Measurements from ENCODE around the gene LRRC75A. TPM values are rescaled to one million over a fixed set of nuclear protein-coding genes. Genes with fewer than 3 reads are reported as not detected.

Gene LRRC75A
- total and polyA plus RNA-seq, 7 donors = 2.2 to 40.5 (median 5.7) TPM

DNA sequence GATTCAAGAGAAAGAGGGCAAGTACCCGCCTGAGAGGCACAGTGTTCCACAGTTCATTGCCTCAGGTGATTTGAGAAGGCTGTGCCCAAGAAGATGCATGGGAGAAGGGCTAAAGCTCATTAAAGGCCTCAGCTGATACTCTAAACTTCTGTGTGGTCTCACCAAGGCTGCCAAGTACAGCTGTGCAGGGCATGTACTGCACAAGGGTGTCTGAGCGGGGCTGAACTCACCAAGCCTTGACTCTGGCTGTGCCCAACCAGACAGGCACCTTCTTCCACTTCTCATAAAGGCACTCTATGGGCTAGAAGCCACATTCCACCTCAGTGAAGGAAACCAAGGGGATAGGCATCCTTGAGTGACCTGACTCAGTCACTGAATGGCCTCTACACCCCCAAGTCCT, 12.7 kb downstream of the LRRC75A start:
- H3K27ac ChIP-seq = peak overlapping the region; percentile 6 to 79 (median 60)
- no peak overlapping the region for H3K4me3 ChIP-seq
- intact Hi-C loops (cut with DNase I) = no loop called here
- H3K9me3 ChIP-seq = no peaks in the 10 kb centered on the region
- peaks cover 0 to 36% (median 29%) of the 10 kb centered on the region in 4 donors for H3K4me1 ChIP-seq
- 92 to 95% methylated on average over 2 of the region's 2 CpGs for WGBS, 2 donors
- DNase-seq = no peak
- no peaks in the 10 kb centered on the region for H3K27me3 ChIP-seq
- TF ChIP-seq POLR2AphosphoS5 (IDR thresholded peaks at IDR 0.05) (no peak), POLR2A (IDR thresholded peaks at IDR 0.05) (no peak), EP300 (IDR thresholded peaks at IDR 0.05) (no peak)
- TF ChIP-seq, protein P1, sequence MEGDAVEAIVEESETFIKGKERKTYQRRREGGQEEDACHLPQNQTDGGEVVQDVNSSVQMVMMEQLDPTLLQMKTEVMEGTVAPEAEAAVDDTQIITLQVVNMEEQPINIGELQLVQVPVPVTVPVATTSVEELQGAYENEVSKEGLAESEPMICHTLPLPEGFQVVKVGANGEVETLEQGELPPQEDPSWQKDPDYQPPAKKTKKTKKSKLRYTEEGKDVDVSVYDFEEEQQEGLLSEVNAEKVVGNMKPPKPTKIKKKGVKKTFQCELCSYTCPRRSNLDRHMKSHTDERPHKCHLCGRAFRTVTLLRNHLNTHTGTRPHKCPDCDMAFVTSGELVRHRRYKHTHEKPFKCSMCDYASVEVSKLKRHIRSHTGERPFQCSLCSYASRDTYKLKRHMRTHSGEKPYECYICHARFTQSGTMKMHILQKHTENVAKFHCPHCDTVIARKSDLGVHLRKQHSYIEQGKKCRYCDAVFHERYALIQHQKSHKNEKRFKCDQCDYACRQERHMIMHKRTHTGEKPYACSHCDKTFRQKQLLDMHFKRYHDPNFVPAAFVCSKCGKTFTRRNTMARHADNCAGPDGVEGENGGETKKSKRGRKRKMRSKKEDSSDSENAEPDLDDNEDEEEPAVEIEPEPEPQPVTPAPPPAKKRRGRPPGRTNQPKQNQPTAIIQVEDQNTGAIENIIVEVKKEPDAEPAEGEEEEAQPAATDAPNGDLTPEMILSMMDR (IDR thresholded peaks at IDR 0.05) = no peak
- H3K36me3 ChIP-seq = no peaks in the 10 kb centered on the region

- intact Hi-C loops (cut with DNase I) = no loop called here
- 76 to 87% methylated on average over 6 of the region's 6 CpGs for WGBS, 2 donors
- Histone ChIP-seq H3K4me3 (no peak overlapping the region), H3K36me3 (no peaks in the 10 kb centered on the region), H3K4me1 (peaks cover 0 to 31% (median 26%) of the 10 kb centered on the region in 4 donors), H3K27me3 (no peaks in the 10 kb centered on the region), H3K9me3 (no peaks in the 10 kb centered on the region), H3K27ac (peak overlapping the region; percentile 6 to 79 (median 60))
- no peak for DNase-seq
- TF ChIP-seq, protein P1 (IDR thresholded peaks at IDR 0.05) = no peak
- no peak for TF ChIP-seq POLR2A (IDR thresholded peaks at IDR 0.05)
- TF ChIP-seq POLR2AphosphoS5 (IDR thresholded peaks at IDR 0.05) = no peak
- no peak for TF ChIP-seq EP300 (IDR thresholded peaks at IDR 0.05)
Measured at GRCh38 chr17:16478649-16479048, 13.3 kb downstream of the LRRC75A start.

- peaks cover 0 to 31% (median 26%) of the 10 kb centered on the region in 4 donors for H3K4me1 ChIP-seq
- no peak for DNase-seq
- no peaks in the 10 kb centered on the region for H3K27me3 ChIP-seq
- no peaks in the 10 kb centered on the region for H3K9me3 ChIP-seq
- TF ChIP-seq POLR2AphosphoS5 (IDR thresholded peaks at IDR 0.05) = no peak
- TF ChIP-seq, protein P1 (IDR thresholded peaks at IDR 0.05) = no peak
- H3K27ac ChIP-seq = peak overlapping the region; percentile 72 to 82 (median 79)
- no peaks in the 10 kb centered on the region for H3K36me3 ChIP-seq
- intact Hi-C loops (cut with DNase I) = no loop called here
- H3K4me3 ChIP-seq = no peak overlapping the region
- 87% methylated on average over 8 of the region's 8 CpGs for WGBS, 2 donors
Measured at GRCh38 chr17:16477666-16478065, 14.3 kb downstream of the LRRC75A start.

- TF ChIP-seq POLR2A (IDR thresholded peaks at IDR 0.05) = no peak
- peak in 1 of 4 donors; percentile 26 for TF ChIP-seq POLR2AphosphoS5 (IDR thresholded peaks at IDR 0.05)
- TF ChIP-seq, protein P1 (IDR thresholded peaks at IDR 0.05) = no peak
- TF ChIP-seq EP300 (IDR thresholded peaks at IDR 0.05) = no peak
- no peak overlapping the region for H3K4me3 ChIP-seq
Measured at GRCh38 chr17:16477255-16477654, 14.7 kb downstream of the LRRC75A start.

DNA sequence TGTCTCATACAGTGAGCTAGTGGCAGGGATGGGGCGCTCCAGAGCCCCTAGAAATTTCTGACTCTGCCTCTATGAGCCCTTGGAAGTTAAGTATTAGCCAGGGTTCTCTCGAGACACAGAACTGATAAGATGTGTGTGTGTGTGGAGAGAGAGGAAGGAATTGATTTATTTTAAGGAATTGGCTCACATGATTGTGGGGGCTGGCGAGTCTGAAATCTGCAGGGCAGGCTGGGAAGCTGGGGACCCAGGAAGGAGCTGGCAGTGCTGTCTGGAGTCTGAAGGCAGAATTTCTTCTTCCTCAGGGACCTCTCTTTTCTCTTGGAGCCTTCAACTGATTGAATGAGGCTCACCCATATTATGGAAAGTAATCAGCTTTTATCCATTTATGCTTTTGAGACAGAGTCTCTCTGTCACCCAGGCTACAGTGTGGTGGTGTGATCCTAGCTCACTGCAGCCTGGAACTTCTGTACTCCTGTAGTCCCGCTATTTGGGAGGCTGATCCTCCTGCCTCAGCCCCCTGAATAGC, 16.8 kb downstream of the LRRC75A start:
- intact Hi-C loops (cut with DNase I) = no loop called here
- no peak for DNase-seq

More at GRCh38 chr17:16477255-16477654, 14.7 kb downstream of the LRRC75A start:
- peak; percentile 87 for DNase-seq
- WGBS, 2 donors = 77 to 87% methylated on average over 5 of the region's 5 CpGs
- peak overlapping the region; percentile 72 to 82 (median 79) for H3K27ac ChIP-seq
- no peaks in the 10 kb centered on the region for H3K36me3 ChIP-seq
- no peaks in the 10 kb centered on the region for H3K9me3 ChIP-seq
- intact Hi-C loops (cut with DNase I) = no loop called here
- peaks cover 0 to 31% (median 26%) of the 10 kb centered on the region in 4 donors for H3K4me1 ChIP-seq
- no peaks in the 10 kb centered on the region for H3K27me3 ChIP-seq

More for the DNA sequence above, 16.8 kb downstream of the LRRC75A start:
- no peaks in the 10 kb centered on the region for H3K36me3 ChIP-seq
- H3K4me1 ChIP-seq = peaks cover 0 to 28% (median 25%) of the 10 kb centered on the region in 4 donors
- WGBS, 2 donors = 74 to 89% methylated on average over 4 of the region's 4 CpGs
- no peak overlapping the region for H3K27ac ChIP-seq
- no peak overlapping the region for H3K4me3 ChIP-seq
- TF ChIP-seq POLR2A (IDR thresholded peaks at IDR 0.05) = no peak
- TF ChIP-seq EP300 (IDR thresholded peaks at IDR 0.05) = no peak
- TF ChIP-seq, protein P1 (IDR thresholded peaks at IDR 0.05) = no peak
- no peak for TF ChIP-seq POLR2AphosphoS5 (IDR thresholded peaks at IDR 0.05)
- H3K27me3 ChIP-seq = no peaks in the 10 kb centered on the region
- H3K9me3 ChIP-seq = no peaks in the 10 kb centered on the region
